Measurements from ENCODE around the gene HEPACAM2.

The HEPACAM2 gene

DNA sequence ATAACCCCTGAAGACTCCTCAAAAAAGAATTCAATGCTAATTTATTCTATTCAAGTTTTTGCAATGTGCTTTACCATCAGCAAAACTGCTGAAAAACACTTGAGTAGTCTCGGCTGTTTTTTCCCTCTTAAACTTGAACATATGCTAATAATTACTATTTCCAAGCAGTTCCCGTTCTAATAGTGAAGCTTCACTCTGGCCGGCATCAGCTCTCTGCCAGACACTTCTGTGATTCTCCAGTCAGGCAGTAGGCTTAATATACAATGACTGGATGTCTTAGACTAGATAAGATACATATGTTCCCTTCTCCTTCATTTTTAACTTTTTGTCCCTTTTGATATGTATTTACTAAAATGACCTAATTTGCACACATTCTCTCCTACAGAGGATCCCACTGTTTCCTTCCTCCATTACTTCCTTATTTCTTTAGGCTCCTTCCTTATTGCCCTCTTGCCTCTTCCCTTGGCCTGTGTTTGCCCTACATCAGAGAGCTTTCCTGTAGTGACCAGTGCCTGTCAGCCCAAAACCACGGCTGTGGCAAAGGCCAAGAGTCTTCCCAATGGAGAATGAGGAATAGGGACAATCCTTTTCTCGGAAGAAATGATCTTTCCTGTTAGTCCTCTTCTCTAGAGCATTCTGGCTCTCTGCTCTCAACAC is 23.5 kb downstream of the HEPACAM2 start:
- H3K36me3 Mint-ChIP-seq (ENCODE audit: low read depth): no peaks in the 10 kb centered on the region
- peaks cover 53% of the 10 kb centered on the region for H3K27me3 Mint-ChIP-seq (ENCODE audit: low read depth, poor library complexity)
- no peak for TF ChIP-seq CTCF (IDR thresholded peaks at IDR 0.05)
- H3K4me3 Mint-ChIP-seq: no peak overlapping the region
- DNase-seq: no peak
- H3K27ac Mint-ChIP-seq: no peak overlapping the region
- no peaks in the 10 kb centered on the region for H3K4me1 Mint-ChIP-seq
- no peaks in the 10 kb centered on the region for H3K9me3 Mint-ChIP-seq

DNA sequence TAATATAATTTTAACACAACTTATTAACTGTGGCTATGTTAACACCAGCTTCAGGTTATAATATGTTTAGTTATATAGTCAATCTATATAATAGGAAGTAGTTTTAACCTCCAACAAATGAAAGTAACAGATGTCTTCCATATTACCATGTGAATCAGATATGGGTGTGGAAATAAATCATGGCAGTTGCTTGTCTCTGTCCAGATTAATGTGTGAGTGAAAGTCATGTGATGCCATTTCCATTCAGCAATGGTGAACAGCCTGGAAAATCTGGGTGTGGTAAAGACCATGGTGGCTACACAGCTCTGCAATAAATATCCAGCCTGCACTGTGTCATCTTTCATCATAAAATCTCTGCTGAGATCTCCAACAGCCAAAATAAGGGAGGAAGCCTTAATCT is 27.8 kb downstream of the HEPACAM2 start:
- no peak for TF ChIP-seq CTCF (IDR thresholded peaks at IDR 0.05)
- no peak overlapping the region for H3K4me3 Mint-ChIP-seq
- H3K9me3 Mint-ChIP-seq: no peaks in the 10 kb centered on the region
- no peak overlapping the region for H3K27ac Mint-ChIP-seq
- peaks cover 41% of the 10 kb centered on the region for H3K27me3 Mint-ChIP-seq (ENCODE audit: low read depth, poor library complexity)
- no peaks in the 10 kb centered on the region for H3K4me1 Mint-ChIP-seq
- DNase-seq: no peak
- H3K36me3 Mint-ChIP-seq (ENCODE audit: low read depth): no peaks in the 10 kb centered on the region

- H3K27me3 Mint-ChIP-seq (ENCODE audit: low read depth, poor library complexity): peaks cover 46% of the 10 kb centered on the region
- no peaks in the 10 kb centered on the region for H3K9me3 Mint-ChIP-seq
Measured at GRCh38 chr7:93196336-93196735, 29.9 kb downstream of the HEPACAM2 start.

GRCh38 chr7:93194386-93194785 is 31.9 kb downstream of the HEPACAM2 start:
- Mint-ChIP-seq H3K4me1 (no peaks in the 10 kb centered on the region), H3K36me3 (ENCODE audit: low read depth) (no peaks in the 10 kb centered on the region), H3K27ac (no peak overlapping the region), H3K9me3 (no peaks in the 10 kb centered on the region), H3K4me3 (no peak overlapping the region), H3K27me3 (ENCODE audit: low read depth, poor library complexity) (peaks cover 57% of the 10 kb centered on the region)
- TF ChIP-seq CTCF (IDR thresholded peaks at IDR 0.05): no peak
- no peak for DNase-seq

More at GRCh38 chr7:93196336-93196735, 29.9 kb downstream of the HEPACAM2 start:
- no peak for TF ChIP-seq CTCF (IDR thresholded peaks at IDR 0.05)
- DNase-seq: no peak
- Mint-ChIP-seq H3K4me3 (no peak overlapping the region), H3K36me3 (ENCODE audit: low read depth) (no peaks in the 10 kb centered on the region), H3K4me1 (no peaks in the 10 kb centered on the region), H3K27ac (no peak overlapping the region)

- no peak overlapping the region for H3K4me3 Mint-ChIP-seq
- H3K27me3 Mint-ChIP-seq (ENCODE audit: low read depth, poor library complexity): peaks cover 59% of the 10 kb centered on the region
- H3K4me1 Mint-ChIP-seq: no peaks in the 10 kb centered on the region
- TF ChIP-seq CTCF (IDR thresholded peaks at IDR 0.05): no peak
- H3K27ac Mint-ChIP-seq: no peak overlapping the region
- no peak for DNase-seq
- no peaks in the 10 kb centered on the region for H3K36me3 Mint-ChIP-seq (ENCODE audit: low read depth)
- no peaks in the 10 kb centered on the region for H3K9me3 Mint-ChIP-seq
Measured at GRCh38 chr7:93188870-93189634, 37.2 kb downstream of the HEPACAM2 start.

Measured in nephron progenitor cell (in vitro differentiated cells).